GM21619 (cell line): ENCODE results near the gene GREB1L.

Experiments
- ATAC-seq: cut with Tn5 transposase; IDR thresholded peaks from one replicate; pipeline ENCODE4 v1.9.1; 2021; ENCODE audit not compliant: unreplicated experiment

Gene GREB1L

GRCh38 chr18:21479721-21480120 lies 237.7 kb downstream of the GREB1L start:
- ATAC-seq, result no peak

GRCh38 chr18:21481739-21482138 lies 239.7 kb downstream of the GREB1L start:
- no peak for ATAC-seq

- ATAC-seq, result no peak
These were observed 241.0 kb downstream of the GREB1L start for GRCh38 chr18:21483051-21483450.

- no peak for ATAC-seq
These were observed 243.0 kb downstream of the GREB1L start for GRCh38 chr18:21484851-21485636.

DNA sequence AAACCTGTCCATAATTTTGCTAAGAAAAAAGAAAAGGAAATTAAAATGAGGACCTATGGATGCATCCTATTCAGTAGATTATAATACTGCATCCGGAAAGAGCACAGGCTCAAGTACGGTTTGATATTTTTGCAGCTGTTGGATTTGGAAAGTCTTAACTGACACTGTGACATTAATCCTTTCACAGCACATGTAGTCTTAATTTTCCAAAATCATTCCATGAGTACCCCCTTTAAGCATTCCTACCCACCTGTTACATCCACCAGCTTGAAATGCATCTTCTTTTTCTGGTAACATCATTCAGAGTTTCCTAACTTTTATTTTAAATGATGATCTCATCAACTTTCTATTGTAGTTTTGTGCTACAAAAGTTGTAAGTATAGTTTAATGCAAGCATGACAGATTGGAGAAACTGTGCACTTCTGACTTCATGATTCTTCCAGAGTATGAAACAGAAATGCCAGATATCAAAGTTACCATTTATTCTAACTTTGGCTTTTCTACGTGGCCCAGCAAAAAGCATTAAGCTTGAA lies 244.9 kb downstream of the GREB1L start:
- no peak for ATAC-seq

GRCh38 chr18:21489119-21489750 lies 247.2 kb downstream of the GREB1L start:
- no peak for ATAC-seq

DNA sequence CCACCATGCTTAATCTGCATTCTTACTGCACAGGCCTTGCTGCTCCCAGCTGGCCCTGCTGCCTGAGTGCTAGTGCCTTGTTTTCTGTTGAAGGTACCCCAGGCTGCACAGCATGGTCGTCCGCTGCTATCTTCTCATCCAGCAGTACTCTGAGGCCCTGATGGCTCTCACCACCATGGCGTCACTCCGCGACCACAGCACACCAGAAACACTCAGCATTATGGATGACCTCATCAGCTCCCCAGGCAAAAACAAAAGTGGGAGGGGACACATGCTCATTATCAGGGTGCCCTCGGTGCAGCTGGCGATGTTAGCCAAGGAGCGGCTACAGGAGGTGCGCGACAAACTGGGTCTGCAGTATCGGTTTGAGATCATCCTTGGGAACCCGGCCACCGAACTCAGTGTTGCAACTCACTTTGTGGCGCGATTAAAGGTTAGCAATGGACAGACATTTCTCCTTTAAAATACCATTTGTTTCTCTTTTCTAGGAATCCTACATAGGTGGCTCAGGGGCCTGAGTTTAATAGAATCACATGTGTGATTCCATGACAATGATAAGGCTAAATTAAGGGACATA lies 248.0 kb downstream of the GREB1L start:
- ATAC-seq, result no peak

- no peak for ATAC-seq
These were observed 248.7 kb downstream of the GREB1L start for GRCh38 chr18:21490748-21491147.

- no peak for ATAC-seq
These were observed 254.3 kb downstream of the GREB1L start for GRCh38 chr18:21496277-21496835.

GRCh38 chr18:21499997-21500396 lies 258.0 kb downstream of the GREB1L start:
- no peak for ATAC-seq

DNA sequence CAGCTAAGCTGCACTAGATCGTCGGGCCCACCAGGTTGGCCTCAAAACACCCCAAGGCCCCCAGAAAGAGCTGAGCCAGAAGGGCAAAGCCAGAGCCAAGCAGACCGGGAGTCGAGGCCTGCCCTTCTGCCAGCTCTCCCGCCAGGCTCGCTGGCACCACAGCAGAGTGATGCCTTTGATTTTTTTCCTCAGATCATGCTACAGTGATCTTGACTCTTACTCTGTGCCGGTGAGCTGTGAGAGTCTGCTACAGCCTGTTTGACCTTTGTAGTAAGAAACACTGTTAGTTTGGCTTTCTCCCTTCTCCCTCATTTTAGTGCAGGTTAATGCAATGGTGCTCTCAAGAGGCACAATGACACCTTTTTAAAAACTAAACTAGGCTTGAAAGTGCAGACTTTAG lies 260.6 kb downstream of the GREB1L start:
- ATAC-seq, result no peak

- no peak for ATAC-seq
These were observed 266.1 kb downstream of the GREB1L start for GRCh38 chr18:21507913-21508701.

GRCh38 chr18:21509062-21509461 lies 267.0 kb downstream of the GREB1L start:
- ATAC-seq, result no peak

- ATAC-seq, result no peak
These were observed 271.3 kb downstream of the GREB1L start for GRCh38 chr18:21513292-21513691.

DNA sequence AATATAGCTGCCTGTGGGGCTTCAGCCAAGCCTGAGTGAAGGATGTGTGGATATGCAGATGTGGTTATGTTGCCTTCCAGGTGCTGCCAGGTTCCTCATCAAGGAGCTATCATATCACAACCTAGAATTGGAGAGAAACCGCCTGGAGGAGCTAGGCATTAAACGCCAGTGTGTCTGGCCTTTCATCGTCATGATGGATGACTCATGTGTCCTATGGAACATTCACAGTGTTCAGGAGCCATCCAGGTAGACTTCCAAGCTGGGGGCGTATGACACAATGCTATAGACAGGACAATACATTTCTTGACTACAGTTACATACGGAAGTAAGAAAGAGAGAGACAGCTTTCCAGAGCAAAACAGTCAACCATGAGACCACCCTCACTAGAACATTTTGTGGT lies 271.7 kb downstream of the GREB1L start:
- ATAC-seq, result no peak

DNA sequence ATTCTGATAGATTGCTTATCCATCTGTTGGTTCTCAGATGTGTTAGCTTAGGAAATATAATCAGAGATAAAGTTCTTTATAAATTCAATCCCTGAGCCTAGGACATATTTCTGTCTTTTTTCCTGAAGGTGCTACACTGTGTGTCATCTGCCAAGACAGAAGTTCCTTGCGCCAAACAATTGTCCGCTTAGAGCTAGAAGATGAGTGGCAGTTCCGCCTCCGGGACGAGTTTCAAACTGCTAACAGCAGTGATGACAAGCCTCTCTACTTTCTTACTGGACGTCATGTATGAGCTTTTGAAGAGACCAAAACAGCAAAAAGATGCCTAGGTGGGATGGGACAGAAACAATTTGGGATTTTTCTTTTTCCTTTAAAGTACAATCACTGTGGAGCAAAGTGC lies 280.5 kb downstream of the GREB1L start:
- no peak for ATAC-seq

GRCh38 chr18:21525916-21526315 lies 283.9 kb downstream of the GREB1L start:
- ATAC-seq, result no peak

DNA sequence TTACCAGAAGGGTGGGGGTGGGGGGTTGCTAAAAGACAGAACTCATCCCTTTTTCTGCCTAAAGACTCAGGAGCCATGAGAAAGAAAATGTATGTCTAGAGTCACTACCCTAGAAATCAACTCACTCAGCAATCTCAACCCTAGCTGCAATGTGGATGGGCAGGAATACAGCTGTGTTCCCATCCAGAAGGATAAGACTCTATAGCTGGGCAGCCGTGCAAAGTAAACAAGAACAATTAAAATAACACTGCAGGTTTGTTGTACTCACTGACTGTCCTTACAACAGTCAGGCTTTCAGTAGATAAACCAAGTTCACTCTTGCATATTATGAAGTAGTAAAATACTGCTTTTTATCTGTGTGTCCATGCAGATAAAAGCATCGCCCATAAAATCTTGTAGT lies 284.4 kb downstream of the GREB1L start:
- no peak for ATAC-seq

DNA sequence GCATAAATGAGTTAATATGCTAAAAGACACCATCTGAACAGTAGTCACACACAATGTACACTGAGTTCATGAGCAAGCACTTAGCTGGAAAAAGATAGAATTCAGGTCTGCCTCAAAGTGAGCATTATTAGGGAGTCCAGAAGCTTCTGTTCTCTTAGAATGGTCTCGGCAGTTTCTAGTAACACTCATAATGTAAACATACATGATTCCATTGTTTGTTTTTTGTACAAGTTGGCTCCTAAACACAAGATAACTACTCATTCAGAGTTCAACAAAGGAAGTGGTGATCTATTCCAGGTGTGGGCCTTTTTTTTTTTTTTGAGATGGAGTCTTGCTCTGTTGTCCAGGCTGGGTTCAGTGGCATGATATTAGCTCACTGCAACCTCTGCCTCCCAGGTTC lies 292.3 kb downstream of the GREB1L start:
- no peak for ATAC-seq

DNA sequence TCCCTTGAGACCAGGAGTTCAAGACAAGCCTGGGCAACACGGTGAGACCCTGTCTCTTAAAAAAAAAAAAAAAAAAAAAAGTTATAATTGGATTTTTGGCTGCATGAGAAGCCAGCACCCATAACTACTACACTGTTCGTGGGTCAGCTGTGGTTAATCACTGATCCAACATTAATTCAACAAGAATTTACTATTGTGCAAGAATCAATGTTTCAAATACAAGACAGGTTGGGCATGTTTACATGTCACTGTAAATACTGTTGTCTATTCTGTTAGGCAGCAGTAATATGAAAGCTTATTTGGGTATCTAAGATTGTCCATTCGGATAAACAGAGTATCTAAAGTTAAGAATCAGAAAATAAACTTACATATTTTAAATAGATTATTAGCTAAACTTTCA lies 296.2 kb downstream of the GREB1L start:
- no peak for ATAC-seq

DNA sequence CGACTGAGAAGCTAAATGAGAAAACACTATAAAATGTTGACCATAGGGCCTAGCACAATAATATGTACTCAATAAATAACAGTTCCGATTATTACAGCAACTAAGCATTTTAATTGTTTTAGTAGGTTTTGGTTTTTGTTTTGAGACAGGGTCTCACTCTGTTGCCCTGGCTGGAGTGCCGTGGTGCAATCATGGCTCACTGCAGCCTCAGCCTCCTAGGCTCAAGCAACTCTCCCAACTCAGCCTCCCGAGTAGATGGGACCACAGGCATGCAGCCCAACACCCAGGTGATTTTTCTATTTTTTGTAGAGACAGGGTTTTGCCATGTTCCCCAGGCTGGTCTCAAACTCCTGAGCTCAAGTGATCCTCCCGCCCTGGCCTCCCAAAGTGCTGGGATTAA lies 304.4 kb downstream of the GREB1L start:
- ATAC-seq, result no peak
